Measurements from ENCODE around the gene TMSB10.

DNA sequence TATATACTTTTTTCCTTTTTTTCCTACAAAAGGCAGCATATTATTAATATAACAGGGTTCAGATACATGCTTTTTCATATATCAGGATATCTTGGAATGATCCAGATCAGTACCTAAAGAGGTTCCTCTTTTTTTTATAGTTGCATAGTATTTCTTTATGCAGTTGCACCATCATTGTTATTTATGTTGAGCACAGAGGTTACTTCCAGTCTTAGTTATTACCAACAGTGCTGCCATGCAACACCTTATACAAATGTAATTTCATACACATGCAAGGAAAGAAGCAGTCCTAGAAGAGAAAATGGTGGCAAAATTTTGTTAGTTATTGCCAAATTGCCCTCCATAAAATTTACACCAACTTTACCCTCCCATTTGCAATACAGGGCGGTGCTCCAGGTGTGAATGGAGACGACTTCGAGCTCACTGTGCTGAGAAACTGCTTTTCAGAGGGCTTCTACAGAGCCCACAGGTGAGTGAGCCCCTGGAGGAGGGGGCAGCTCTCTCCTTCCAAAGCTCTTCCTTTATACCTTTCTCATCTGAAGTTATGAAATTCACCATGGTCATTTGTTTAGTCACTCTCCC, 35.5 kb downstream of the TMSB10 start:
- TF ChIP-seq GATA2 (IDR thresholded peaks at IDR 0.05; ENCODE audit: low read depth, low read length) (no peak), GATA3 (IDR thresholded peaks at IDR 0.05; ENCODE audit: low read depth, low read length) (no peak)

Data from SH-SY5Y (cell line).